ENCODE results near the gene SPSB2. TPM values are rescaled to one million over a fixed set of nuclear protein-coding genes. Genes with fewer than 3 reads are reported as not detected.
"Not testable (repeated sequence)": the region's sequence is repeated elsewhere in the genome, so short reads cannot be mapped to it uniquely, and the experiment has no call there.

Gene SPSB2
- total RNA-seq = 4.6 TPM
- long read RNA-seq, transcript SPSB2-205 (3 exons, 1,236 nt) = major isoform, 12 of 22 reads
- long read RNA-seq, partial matches to known transcripts = 5 of 22 reads
- long read RNA-seq, other reads (novel, unspliced or antisense) = 1 of 22 reads

GRCh38 chr12:6873094-6874014 lies at the start of gene SPSB2:
Gene SPSB2, minus strand, starts transcription at chr12:6873303. Its CDS starts 402 bp downstream, at chr12:6872901.
- DNase-seq (ENCODE audit: low spot score) = peak; percentile 99

- DNase-seq (ENCODE audit: low spot score) = no peak
These were observed 49.2 kb upstream of the SPSB2 start for GRCh38 chr12:6921996-6922946.

GRCh38 chr12:6921539-6921938 lies 48.4 kb upstream of the SPSB2 start:
- no peak for DNase-seq (ENCODE audit: low spot score)

- DNase-seq (ENCODE audit: low spot score) = no peak
These were observed 46.5 kb upstream of the SPSB2 start for GRCh38 chr12:6919588-6919987.

- no peak for DNase-seq (ENCODE audit: low spot score)
These were observed 44.6 kb upstream of the SPSB2 start for GRCh38 chr12:6917491-6918231.

GRCh38 chr12:6916426-6917200 lies 43.5 kb upstream of the SPSB2 start:
- no peak for DNase-seq (ENCODE audit: low spot score)

- DNase-seq (ENCODE audit: low spot score) = no peak
These were observed 42.7 kb upstream of the SPSB2 start for GRCh38 chr12:6915789-6916285.

GRCh38 chr12:6914947-6915788 lies 42.1 kb upstream of the SPSB2 start:
- DNase-seq (ENCODE audit: low spot score) = no peak

- no peak for DNase-seq (ENCODE audit: low spot score)
These were observed 41.3 kb upstream of the SPSB2 start, which contains the start of gene ENO2 for GRCh38 chr12:6914246-6914946. Gene ENO2, plus strand, starts transcription at chr12:6914580. Its CDS starts 1,253 bp downstream, at chr12:6915833.

GRCh38 chr12:6912164-6912935 lies 39.2 kb upstream of the SPSB2 start:
- no peak for DNase-seq (ENCODE audit: low spot score)

- DNase-seq (ENCODE audit: low spot score) = no peak
These were observed 36.5 kb upstream of the SPSB2 start for GRCh38 chr12:6909421-6910145.

GRCh38 chr12:6908141-6908540 lies 35.0 kb upstream of the SPSB2 start:
- DNase-seq (ENCODE audit: low spot score) = not testable (repeated sequence)

GRCh38 chr12:6905414-6906040 lies 32.4 kb upstream of the SPSB2 start:
- DNase-seq (ENCODE audit: low spot score) = no peak

- peak; percentile 98 for DNase-seq (ENCODE audit: low spot score)
These were observed 31.5 kb upstream of the SPSB2 start, which contains the start of gene LRRC23 for GRCh38 chr12:6904280-6905276. Gene LRRC23, plus strand, starts transcription at chr12:6904822. Its CDS starts 812 bp downstream, at chr12:6905634.

GRCh38 chr12:6903722-6904121 lies 30.6 kb upstream of the SPSB2 start:
- DNase-seq (ENCODE audit: low spot score) = no peak

All from mesenteric fat pad (tissue), 1 donor.